Mesenchymal stem cell (in vitro differentiated cells and primary cell): ENCODE results near the gene ZEB2.

ENCODE experiments used
- DNase-seq: peaks from one replicate; pipeline ENCODE4 v3.0.0-alpha.2; 2013
- H2AFZ ChIP-seq: one replicate; pipeline ENCODE4 v1.6.1; 2013; ENCODE audit warnings: low read depth, mild to moderate bottlenecking, control low read depth, inconsistent platforms, low read length, moderate library complexity
- H2AK5ac ChIP-seq: 2 replicates; pipeline ENCODE4 v1.6.1; 2013; ENCODE audit warnings: low read length, moderate library complexity, mild to moderate bottlenecking, inconsistent platforms; ENCODE audit not compliant: severe bottlenecking
- H2BK120ac ChIP-seq: one replicate; pipeline ENCODE4 v1.6.1; 2013; ENCODE audit warnings: low read depth, mild to moderate bottlenecking, inconsistent platforms, low read length, moderate library complexity
- H2BK12ac ChIP-seq, 2 experiments: one replicate each; pipeline ENCODE4 v1.6.1; 2013; ENCODE audit warnings: inconsistent platforms in 2 of 2, low read length in 2 of 2, mild to moderate bottlenecking in 2 of 2, moderate library complexity in 2 of 2, control low read depth in 1 of 2
- H2BK15ac ChIP-seq: one replicate; pipeline ENCODE4 v1.6.1; 2013; ENCODE audit warnings: mild to moderate bottlenecking, low read depth, inconsistent platforms; ENCODE audit not compliant: poor library complexity, severe bottlenecking
- H2BK5ac ChIP-seq: 2 replicates; pipeline ENCODE4 v1.6.1; 2013; ENCODE audit warnings: low read depth, mild to moderate bottlenecking, low read length, control low read depth, inconsistent platforms; ENCODE audit not compliant: poor library complexity, severe bottlenecking
- H3K14ac ChIP-seq, 2 experiments: one replicate each; pipeline ENCODE4 v1.6.1; 2013; ENCODE audit warnings: inconsistent platforms in 2 of 2, low read length in 2 of 2, control low read depth in 1 of 2, mild to moderate bottlenecking in 1 of 2, moderate library complexity in 1 of 2
- H3K18ac ChIP-seq, 2 experiments: one replicate each; pipeline ENCODE4 v1.6.1; 2013; ENCODE audit warnings: inconsistent platforms in 2 of 2, low read length in 2 of 2, control low read depth in 1 of 2, low read depth in 1 of 2, mild to moderate bottlenecking in 1 of 2
- H3K23ac ChIP-seq, 2 experiments: one replicate each; pipeline ENCODE4 v1.6.1; 2013; ENCODE audit warnings: inconsistent platforms in 2 of 2, low read length in 2 of 2, mild to moderate bottlenecking in 2 of 2, moderate library complexity in 2 of 2, control low read depth in 1 of 2
- H3K27ac ChIP-seq: 2 replicates; pipeline ENCODE4 v1.5.1; 2013; ENCODE audit warnings: mild to moderate bottlenecking, moderate library complexity, low read length, control low read depth, inconsistent platforms; ENCODE audit not compliant: poor library complexity, severe bottlenecking
- H3K27me3 ChIP-seq, 2 experiments: 2 replicates each; pipeline versions ENCODE4 v1.6.1 to v1.7.0; 2013; ENCODE audit warnings: low read length in 2 of 2, mild to moderate bottlenecking in 2 of 2, moderate library complexity in 2 of 2, control low read depth in 1 of 2, inconsistent platforms in 1 of 2; ENCODE audit not compliant: control insufficient read depth in 1 of 2, insufficient read depth in 1 of 2
- H3K36me3 ChIP-seq, 2 experiments: 2 replicates each; pipeline versions ENCODE4 v1.6.1 to v1.7.0; 2013; ENCODE audit warnings: low read length in 2 of 2, control low read depth in 1 of 2, inconsistent platforms in 1 of 2, low read depth in 1 of 2, mild to moderate bottlenecking in 1 of 2; ENCODE audit not compliant: insufficient read depth in 2 of 2, control insufficient read depth in 1 of 2
- H3K4ac ChIP-seq, 2 experiments: one replicate each; pipeline ENCODE4 v1.6.1; 2013; ENCODE audit warnings: inconsistent platforms in 2 of 2, low read length in 2 of 2, mild to moderate bottlenecking in 2 of 2, moderate library complexity in 2 of 2, control low read depth in 1 of 2, low read depth in 1 of 2
- H3K4me1 ChIP-seq: 2 replicates; pipeline ENCODE4 v1.6.1; 2013; ENCODE audit warnings: low read depth, low read length, control low read depth; ENCODE audit not compliant: control insufficient read depth, insufficient read depth
- H3K4me2 ChIP-seq: 2 replicates; pipeline ENCODE4 v1.6.1; 2013; ENCODE audit warnings: low read length, mild to moderate bottlenecking, inconsistent platforms; ENCODE audit not compliant: poor library complexity, severe bottlenecking
- H3K4me3 ChIP-seq, 2 experiments: 2 replicates each; pipeline versions ENCODE4 v1.5.1 to v1.7.0; 2013; ENCODE audit warnings: low read length in 2 of 2, mild to moderate bottlenecking in 2 of 2, control low read depth in 1 of 2, low read depth in 1 of 2; ENCODE audit not compliant: insufficient read depth in 1 of 2
- H3K79me1 ChIP-seq: replicated peaks from 2 replicates; pipeline ENCODE4 v1.6.1; 2013; ENCODE audit warnings: mild to moderate bottlenecking, control low read depth, low read length, inconsistent platforms; ENCODE audit not compliant: poor library complexity, severe bottlenecking
- H3K9ac ChIP-seq: 2 replicates; pipeline ENCODE4 v1.7.0; 2013; ENCODE audit warnings: mild to moderate bottlenecking, low read length, moderate library complexity
- H3K9me3 ChIP-seq: 2 replicates; pipeline ENCODE4 v1.7.0; 2013; ENCODE audit warnings: mild to moderate bottlenecking, low read length; ENCODE audit not compliant: control insufficient read depth
- H4K8ac ChIP-seq: one replicate; pipeline ENCODE4 v1.6.1; 2013; ENCODE audit warnings: inconsistent platforms, mild to moderate bottlenecking, low read length, moderate library complexity
- H4K91ac ChIP-seq: one replicate; pipeline ENCODE4 v1.6.1; 2013; ENCODE audit warnings: mild to moderate bottlenecking, low read length, inconsistent platforms
- WGBS: methylation state at CpG from one replicate; pipeline ENCODE4 v1.1.7; 2013; ENCODE audit warnings: mixed read lengths; 5-methylcytosine and 5-hydroxymethylcytosine counted together

ZEB2 gene

DNA sequence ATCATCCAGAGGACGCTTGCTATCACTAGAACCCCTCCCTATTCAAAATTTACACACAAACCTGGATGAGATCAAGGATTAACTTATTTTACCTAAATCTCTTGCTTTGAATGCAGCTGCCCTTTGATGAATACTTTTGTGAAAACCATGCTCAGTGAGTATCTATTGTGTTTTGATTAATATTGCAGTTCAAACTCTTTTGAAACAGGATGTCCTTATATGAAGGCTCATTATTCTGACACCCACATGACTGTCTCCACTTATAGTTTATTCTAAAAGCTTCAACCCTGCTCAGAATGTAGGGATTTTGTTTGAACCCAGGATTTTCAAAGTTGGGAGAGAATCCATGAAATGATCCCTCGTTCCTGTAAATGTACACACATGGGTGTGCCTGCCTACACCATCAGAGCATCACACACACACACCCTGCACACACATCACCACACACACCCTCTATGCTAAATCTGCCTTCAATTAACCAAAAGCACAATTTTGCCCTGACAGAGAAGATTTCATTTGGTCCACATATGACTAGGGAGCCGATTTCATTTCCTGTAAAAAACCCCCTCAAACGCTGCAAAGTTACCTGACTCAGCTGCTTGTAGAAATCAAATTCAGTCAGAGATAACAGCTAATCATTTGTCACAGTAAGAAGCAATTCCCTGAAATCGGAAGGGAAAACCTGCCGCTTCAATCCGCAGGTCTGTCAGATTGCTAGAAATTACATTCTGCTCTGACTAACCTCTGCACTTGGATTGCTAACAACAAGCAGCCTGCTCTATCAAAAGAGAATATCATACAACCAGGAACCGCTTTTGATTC lies 65.2 kb downstream of the ZEB2 start:
- H3K4me3 ChIP-seq = peak overlapping the region in 1 of 2 experiments; percentile 30
- peak overlapping the region; percentile 7 for H3K27ac ChIP-seq
- no peak overlapping the region for H4K8ac ChIP-seq
- 58% methylated on average over 8 of the region's 8 CpGs for WGBS
- peak overlapping the region; percentile 68 for H3K9ac ChIP-seq
- H3K18ac ChIP-seq = peak overlapping the region in 1 of 2 experiments; percentile 13
- no peak overlapping the region for H3K4me2 ChIP-seq
- no peak overlapping the region for H2BK120ac ChIP-seq
- H2BK12ac ChIP-seq = peak overlapping the region in 1 of 2 experiments; percentile 3
- H3K23ac ChIP-seq = no peak overlapping the region
- no peak overlapping the region for H2AFZ ChIP-seq
- H3K79me1 ChIP-seq = peaks cover 7% of the 10 kb centered on the region
- no peak overlapping the region for H2BK5ac ChIP-seq
- H2AK5ac ChIP-seq = no peak overlapping the region
- no peak overlapping the region for H3K14ac ChIP-seq
- no peaks in the 10 kb centered on the region for H3K9me3 ChIP-seq
- peaks cover 2 to 11% of the 10 kb centered on the region in 2 experiments for H3K36me3 ChIP-seq
- no peak overlapping the region for H2BK15ac ChIP-seq
- peak overlapping the region; percentile 84 for H4K91ac ChIP-seq
- H3K4ac ChIP-seq = no peak overlapping the region
- no peak for DNase-seq
- H3K4me1 ChIP-seq = peaks cover 6% of the 10 kb centered on the region
- no peaks in the 10 kb centered on the region for H3K27me3 ChIP-seq

DNA sequence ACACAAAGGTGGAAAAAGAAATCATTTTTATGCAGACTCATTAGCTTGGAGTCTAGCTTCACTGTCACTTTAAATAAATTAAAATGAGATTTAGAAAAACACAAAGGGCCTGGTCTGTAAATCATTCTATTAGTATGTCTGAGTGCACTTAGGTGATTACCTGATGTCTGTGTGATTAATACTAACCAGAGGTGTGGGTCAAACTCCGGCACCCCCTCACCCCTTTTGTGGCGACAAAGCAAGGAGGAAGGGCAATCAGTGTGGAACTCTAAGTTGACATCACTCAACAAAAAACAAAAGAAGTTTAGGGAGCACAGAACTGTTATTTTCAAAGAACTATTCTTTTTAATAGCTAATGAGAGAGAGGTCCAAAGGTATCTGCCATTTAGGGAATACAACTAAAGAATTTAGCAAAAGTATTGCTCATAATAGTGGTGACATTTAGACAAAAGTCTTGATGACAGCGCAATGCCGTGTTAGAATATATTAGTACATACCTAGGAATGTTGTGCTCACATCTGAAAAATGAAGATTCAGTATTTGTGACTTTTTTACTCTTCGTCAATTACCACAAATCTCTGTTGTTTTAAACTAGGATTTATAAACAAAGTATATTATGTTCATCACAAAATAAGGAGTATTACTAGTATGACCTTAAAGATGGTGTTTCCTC lies 66.3 kb downstream of the ZEB2 start:
- Histone ChIP-seq H2AK5ac (no peak overlapping the region), H3K36me3 (peaks cover 5 to 11% of the 10 kb centered on the region in 2 experiments), H2AFZ (no peak overlapping the region), H3K14ac (no peak overlapping the region), H2BK120ac (peak overlapping the region; percentile 57), H4K91ac (no peak overlapping the region), H3K18ac (peak overlapping the region in 1 of 2 experiments; percentile 24), H3K4me3 (no peak overlapping the region), H3K27ac (peak overlapping the region; percentile 86), H3K4ac (no peak overlapping the region), H2BK12ac (no peak overlapping the region), H3K23ac (no peak overlapping the region), H3K79me1 (peaks cover 15% of the 10 kb centered on the region), H3K4me2 (no peak overlapping the region), H3K9ac (peak overlapping the region; percentile 68), H2BK15ac (no peak overlapping the region), H3K4me1 (peaks cover 6% of the 10 kb centered on the region), H4K8ac (no peak overlapping the region), H3K9me3 (no peaks in the 10 kb centered on the region), H3K27me3 (no peaks in the 10 kb centered on the region), H2BK5ac (no peak overlapping the region)
- DNase-seq = no peak
- WGBS = 70% methylated on average over 2 of the region's 5 CpGs

DNA sequence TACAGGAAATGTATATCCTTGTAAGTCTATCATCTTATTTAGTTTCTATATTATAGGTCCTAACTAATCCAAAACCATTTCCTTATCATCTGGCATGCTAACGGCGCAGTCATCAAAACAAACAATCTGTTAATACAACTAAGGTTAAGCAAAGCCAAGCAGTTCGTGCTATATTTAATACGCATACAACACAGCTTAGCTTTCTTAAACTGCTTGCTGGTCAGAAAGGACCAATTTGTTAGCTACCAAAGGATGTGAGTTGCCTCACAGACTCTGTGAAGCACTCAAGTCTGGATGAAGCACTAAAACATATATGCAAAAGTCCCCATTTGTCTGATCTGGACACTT lies 67.0 kb downstream of the ZEB2 start:
- H3K27ac ChIP-seq = peak overlapping the region; percentile 86
- H3K23ac ChIP-seq = no peak overlapping the region
- no peak overlapping the region for H3K4me3 ChIP-seq
- H3K79me1 ChIP-seq = peaks cover 15% of the 10 kb centered on the region
- peaks cover 6% of the 10 kb centered on the region for H3K4me1 ChIP-seq
- no peak overlapping the region for H2BK5ac ChIP-seq
- H2AFZ ChIP-seq = no peak overlapping the region
- DNase-seq = peak; percentile 66
- no peak overlapping the region for H3K14ac ChIP-seq
- H2AK5ac ChIP-seq = peak overlapping the region; percentile 64
- H3K4ac ChIP-seq = no peak overlapping the region
- no peak overlapping the region for H2BK120ac ChIP-seq
- H2BK15ac ChIP-seq = no peak overlapping the region
- 18% methylated on average over 4 of the region's 4 CpGs for WGBS
- H4K91ac ChIP-seq = no peak overlapping the region
- peaks cover 5 to 11% of the 10 kb centered on the region in 2 experiments for H3K36me3 ChIP-seq
- peak overlapping the region; percentile 68 for H3K9ac ChIP-seq
- no peaks in the 10 kb centered on the region for H3K9me3 ChIP-seq
- H4K8ac ChIP-seq = no peak overlapping the region
- no peaks in the 10 kb centered on the region for H3K27me3 ChIP-seq
- H3K18ac ChIP-seq = peak overlapping the region in 1 of 2 experiments; percentile 21
- peak overlapping the region; percentile 48 for H3K4me2 ChIP-seq
- no peak overlapping the region for H2BK12ac ChIP-seq
